ENCODE data around the gene DNPEP.
"Not testable (repeated sequence)": the region's sequence is repeated elsewhere in the genome, so short reads cannot be mapped to it uniquely, and the experiment has no call there.

The DNPEP gene

DNA sequence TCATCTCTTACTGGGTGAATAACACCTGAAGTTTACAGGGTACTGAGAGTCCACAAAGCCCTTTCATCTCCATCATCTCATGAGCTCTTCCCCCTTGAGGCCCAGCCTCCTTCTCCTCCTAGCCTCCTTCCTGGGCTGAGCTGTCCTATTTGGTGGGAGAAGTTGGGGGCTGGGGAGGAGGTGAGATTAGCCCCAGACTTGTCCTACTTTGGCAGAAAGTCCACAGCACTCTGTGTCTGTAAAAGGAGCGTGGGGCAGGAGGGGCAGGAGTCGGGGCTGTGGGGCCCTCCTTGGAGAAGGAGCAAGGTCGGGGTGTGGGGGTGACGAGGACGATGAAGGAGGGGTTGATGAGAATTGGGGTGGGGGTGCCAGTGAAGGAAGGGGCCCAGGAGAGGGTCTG, 20.5 kb upstream of the DNPEP start:
- Histone ChIP-seq H2BK5ac (ENCODE audit: low read depth, low read length, poor library complexity) (no peak overlapping the region), H2BK12ac (ENCODE audit: low read length) (no peak overlapping the region), H3K4me3 (ENCODE audit: low read depth, low read length) (no peak overlapping the region), H4K8ac (ENCODE audit: low read depth, low read length) (no peak overlapping the region), H3K9ac (ENCODE audit: low read length) (no peak overlapping the region), H2BK120ac (ENCODE audit: insufficient read depth, low read length, poor library complexity) (no peak overlapping the region), H3K36me3 (ENCODE audit: control insufficient read depth in 1 of 2, insufficient read depth in 2 of 2, low read length in 2 of 2) (no peaks in the 10 kb centered on the region), H2AK5ac (ENCODE audit: low read length) (no peak overlapping the region), H3K27me3 (ENCODE audit: insufficient read depth, low read length) (no peaks in the 10 kb centered on the region), H3K9me3 (ENCODE audit: insufficient read depth, low read depth, low read length) (peaks cover 2% of the 10 kb centered on the region), H3K4me1 (ENCODE audit: control insufficient read depth in 1 of 2, insufficient read depth in 2 of 2, low read length in 2 of 2) (peaks cover 4 to 10% of the 10 kb centered on the region in 2 experiments), H2AFZ (ENCODE audit: insufficient read depth, low read length, poor library complexity) (no peak overlapping the region), H3K79me2 (ENCODE audit: control insufficient read depth, insufficient read depth, low read length, poor library complexity) (no peaks in the 10 kb centered on the region), H3K27ac (ENCODE audit: low read depth, low read length) (no peak overlapping the region), H3K23ac (ENCODE audit: low read length) (no peak overlapping the region), H3K14ac (ENCODE audit: low read length) (no peak overlapping the region), H4K12ac (ENCODE audit: low read depth, low read length) (no peak overlapping the region), H4K91ac (ENCODE audit: low read depth, low read length) (no peak overlapping the region), H3K4me2 (ENCODE audit: low read length) (no peak overlapping the region), H3K79me1 (ENCODE audit: low read length) (no peaks in the 10 kb centered on the region), H3K18ac (ENCODE audit: low read length) (no peak overlapping the region), H3K4ac (ENCODE audit: low read depth, low read length) (no peak overlapping the region)
- no peak for DNase-seq
- 100% methylated on average over 2 of the region's 5 CpGs for WGBS (ENCODE audit: extremely low coverage, insufficient coverage, insufficient read length)

DNA sequence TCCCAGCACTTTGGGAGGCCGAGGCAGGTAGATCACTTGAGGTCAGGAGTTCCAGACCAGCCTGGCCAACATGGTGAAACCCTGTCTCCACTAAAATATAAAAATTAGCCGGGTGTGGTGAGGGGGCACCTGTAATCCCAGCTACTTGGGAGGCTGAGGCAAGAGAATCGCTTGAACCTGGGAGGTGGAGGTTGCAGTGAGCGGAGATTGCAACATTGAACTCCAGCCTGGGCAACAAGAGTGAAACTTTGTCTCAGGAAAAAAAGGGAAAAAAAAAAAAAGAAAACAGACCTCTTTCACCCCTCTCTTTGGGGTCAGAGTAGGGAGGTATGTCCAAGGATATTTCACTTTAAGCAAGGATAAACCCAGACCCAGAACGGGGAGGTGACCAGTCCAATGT, 19.6 kb upstream of the DNPEP start:
- H3K4me2 ChIP-seq (ENCODE audit: low read length); H3K4ac ChIP-seq (ENCODE audit: low read depth, low read length); H3K79me2 ChIP-seq (ENCODE audit: control insufficient read depth, insufficient read depth, low read length, poor library complexity); H3K18ac ChIP-seq (ENCODE audit: low read length); H3K4me3 ChIP-seq (ENCODE audit: low read depth, low read length); H3K27me3 ChIP-seq (ENCODE audit: insufficient read depth, low read length); H2BK120ac ChIP-seq (ENCODE audit: insufficient read depth, low read length, poor library complexity); H3K27ac ChIP-seq (ENCODE audit: low read depth, low read length); H4K12ac ChIP-seq (ENCODE audit: low read depth, low read length); H3K23ac ChIP-seq (ENCODE audit: low read length); H3K9ac ChIP-seq (ENCODE audit: low read length); H3K14ac ChIP-seq (ENCODE audit: low read length); H3K79me1 ChIP-seq (ENCODE audit: low read length); DNase-seq; H3K36me3 ChIP-seq (ENCODE audit: control insufficient read depth in 1 of 2, insufficient read depth in 2 of 2, low read length in 2 of 2); H2AK5ac ChIP-seq (ENCODE audit: low read length); H2BK12ac ChIP-seq (ENCODE audit: low read length); H2BK5ac ChIP-seq (ENCODE audit: low read depth, low read length, poor library complexity); H4K8ac ChIP-seq (ENCODE audit: low read depth, low read length); H4K91ac ChIP-seq (ENCODE audit: low read depth, low read length); H3K9me3 ChIP-seq (ENCODE audit: insufficient read depth, low read depth, low read length); H2AFZ ChIP-seq (ENCODE audit: insufficient read depth, low read length, poor library complexity): not testable (repeated sequence)
- WGBS (ENCODE audit: extremely low coverage, insufficient coverage, insufficient read length): no CpG with 5 or more reads among the region's 5 CpGs
- peaks cover 4 to 13% of the 10 kb centered on the region in 2 experiments for H3K4me1 ChIP-seq (ENCODE audit: control insufficient read depth in 1 of 2, insufficient read depth in 2 of 2, low read length in 2 of 2)

DNA sequence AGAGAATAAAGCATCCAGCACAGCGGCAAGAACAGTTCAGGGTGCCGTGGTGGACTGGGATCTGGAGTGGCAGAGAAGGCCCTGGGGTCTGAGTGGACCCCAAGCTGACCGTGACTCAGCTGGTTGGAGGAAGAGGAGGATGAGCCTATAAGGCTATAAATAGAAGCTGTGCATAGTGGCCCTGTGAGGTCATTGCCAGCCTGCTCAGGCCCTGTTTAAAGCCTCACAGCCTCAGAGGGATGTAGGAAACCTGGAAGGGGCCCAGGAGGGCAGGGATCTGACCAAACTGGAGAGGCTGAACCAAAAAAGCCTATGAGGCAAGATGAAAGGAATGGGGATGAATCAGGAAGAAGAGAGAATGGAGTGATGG, 19.1 kb upstream of the DNPEP start:
- no peak overlapping the region for H4K91ac ChIP-seq (ENCODE audit: low read depth, low read length)
- WGBS (ENCODE audit: extremely low coverage, insufficient coverage, insufficient read length): no CpG with 5 or more reads among the region's 3 CpGs
- H4K8ac ChIP-seq (ENCODE audit: low read depth, low read length): no peak overlapping the region

DNA sequence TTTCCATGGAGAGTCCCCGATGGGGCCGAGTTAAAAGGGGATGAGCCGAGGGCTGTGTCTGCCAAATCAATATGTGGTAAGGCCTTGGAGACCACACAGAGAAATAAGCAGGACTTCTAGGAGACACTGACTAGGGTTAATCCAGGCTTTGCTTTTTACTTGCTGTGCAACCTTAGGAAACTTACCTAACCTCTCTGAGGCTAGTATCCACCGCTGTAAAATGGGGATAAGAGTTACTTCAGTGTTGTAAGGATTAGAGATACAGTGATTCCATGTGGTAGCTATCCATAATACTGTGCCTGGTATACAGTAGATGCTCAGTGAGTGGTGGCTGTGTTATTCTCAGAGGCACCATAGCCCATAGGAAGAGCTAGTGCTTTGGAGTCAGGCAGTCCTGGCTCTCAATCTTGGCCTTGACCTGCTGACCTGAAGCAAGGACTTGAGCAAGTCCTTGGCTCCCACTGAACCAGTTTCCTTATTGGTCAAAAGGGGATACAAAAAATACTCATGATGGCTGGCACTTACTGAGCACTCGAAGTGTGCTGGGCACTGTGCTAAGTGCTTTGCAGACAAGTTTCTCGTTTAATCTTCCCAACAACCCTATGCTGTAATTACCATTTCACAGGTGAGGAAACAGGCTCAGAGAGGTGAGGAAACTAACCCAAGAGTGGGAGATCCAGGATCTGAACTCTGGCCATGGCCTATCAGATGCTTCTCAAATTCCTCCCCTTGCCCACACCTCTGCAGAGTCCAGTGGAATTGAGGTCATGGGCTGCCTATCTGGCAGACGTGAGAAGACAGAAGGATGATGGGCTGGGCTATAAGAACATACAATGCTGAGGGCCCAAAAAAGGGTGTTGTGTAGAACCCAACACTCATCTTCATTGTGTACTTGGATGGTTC, 18.5 kb upstream of the DNPEP start:
- H3K18ac ChIP-seq (ENCODE audit: low read length): no peak overlapping the region
- H2AK5ac ChIP-seq (ENCODE audit: low read length): no peak overlapping the region
- no peak overlapping the region for H3K4ac ChIP-seq (ENCODE audit: low read depth, low read length)
- peaks cover 4 to 13% of the 10 kb centered on the region in 2 experiments for H3K4me1 ChIP-seq (ENCODE audit: control insufficient read depth in 1 of 2, insufficient read depth in 2 of 2, low read length in 2 of 2)
- WGBS (ENCODE audit: extremely low coverage, insufficient coverage, insufficient read length): no CpG with 5 or more reads among the region's 7 CpGs
- H2BK120ac ChIP-seq (ENCODE audit: insufficient read depth, low read length, poor library complexity): no peak overlapping the region
- no peak overlapping the region for H3K14ac ChIP-seq (ENCODE audit: low read length)
- H3K9me3 ChIP-seq (ENCODE audit: insufficient read depth, low read depth, low read length): peaks cover 2% of the 10 kb centered on the region
- no peak overlapping the region for H3K27ac ChIP-seq (ENCODE audit: low read depth, low read length)
- H3K27me3 ChIP-seq (ENCODE audit: insufficient read depth, low read length): no peaks in the 10 kb centered on the region
- H2BK5ac ChIP-seq (ENCODE audit: low read depth, low read length, poor library complexity): no peak overlapping the region
- no peak overlapping the region for H3K9ac ChIP-seq (ENCODE audit: low read length)
- no peak overlapping the region for H4K8ac ChIP-seq (ENCODE audit: low read depth, low read length)
- H4K91ac ChIP-seq (ENCODE audit: low read depth, low read length): no peak overlapping the region
- no peak overlapping the region for H4K12ac ChIP-seq (ENCODE audit: low read depth, low read length)
- H3K23ac ChIP-seq (ENCODE audit: low read length): no peak overlapping the region
- no peaks in the 10 kb centered on the region for H3K79me2 ChIP-seq (ENCODE audit: control insufficient read depth, insufficient read depth, low read length, poor library complexity)
- H3K4me2 ChIP-seq (ENCODE audit: low read length): no peak overlapping the region
- H3K4me3 ChIP-seq (ENCODE audit: low read depth, low read length): no peak overlapping the region
- H3K36me3 ChIP-seq (ENCODE audit: control insufficient read depth in 1 of 2, insufficient read depth in 2 of 2, low read length in 2 of 2): no peaks in the 10 kb centered on the region
- H3K79me1 ChIP-seq (ENCODE audit: low read length): no peaks in the 10 kb centered on the region
- DNase-seq: no peak
- H2BK12ac ChIP-seq (ENCODE audit: low read length): no peak overlapping the region
- no peak overlapping the region for H2AFZ ChIP-seq (ENCODE audit: insufficient read depth, low read length, poor library complexity)

More for the DNA sequence above, 19.1 kb upstream of the DNPEP start:
- no peak overlapping the region for H3K4ac ChIP-seq (ENCODE audit: low read depth, low read length)
- no peak overlapping the region for H2AK5ac ChIP-seq (ENCODE audit: low read length)
- H2BK120ac ChIP-seq (ENCODE audit: insufficient read depth, low read length, poor library complexity): no peak overlapping the region
- no peaks in the 10 kb centered on the region for H3K79me1 ChIP-seq (ENCODE audit: low read length)
- DNase-seq: no peak
- H2AFZ ChIP-seq (ENCODE audit: insufficient read depth, low read length, poor library complexity): no peak overlapping the region
- H2BK12ac ChIP-seq (ENCODE audit: low read length): no peak overlapping the region
- no peaks in the 10 kb centered on the region for H3K79me2 ChIP-seq (ENCODE audit: control insufficient read depth, insufficient read depth, low read length, poor library complexity)
- H3K9ac ChIP-seq (ENCODE audit: low read length): no peak overlapping the region
- peaks cover 2% of the 10 kb centered on the region for H3K9me3 ChIP-seq (ENCODE audit: insufficient read depth, low read depth, low read length)
- no peaks in the 10 kb centered on the region for H3K36me3 ChIP-seq (ENCODE audit: control insufficient read depth in 1 of 2, insufficient read depth in 2 of 2, low read length in 2 of 2)
- no peak overlapping the region for H3K27ac ChIP-seq (ENCODE audit: low read depth, low read length)
- no peak overlapping the region for H3K14ac ChIP-seq (ENCODE audit: low read length)
- H2BK5ac ChIP-seq (ENCODE audit: low read depth, low read length, poor library complexity): no peak overlapping the region
- no peak overlapping the region for H3K4me3 ChIP-seq (ENCODE audit: low read depth, low read length)
- peaks cover 4 to 13% of the 10 kb centered on the region in 2 experiments for H3K4me1 ChIP-seq (ENCODE audit: control insufficient read depth in 1 of 2, insufficient read depth in 2 of 2, low read length in 2 of 2)
- H3K23ac ChIP-seq (ENCODE audit: low read length): no peak overlapping the region
- no peak overlapping the region for H3K18ac ChIP-seq (ENCODE audit: low read length)
- H3K4me2 ChIP-seq (ENCODE audit: low read length): no peak overlapping the region
- H4K12ac ChIP-seq (ENCODE audit: low read depth, low read length): no peak overlapping the region
- H3K27me3 ChIP-seq (ENCODE audit: insufficient read depth, low read length): no peaks in the 10 kb centered on the region

Data from trophoblast cell (in vitro differentiated cells and primary cell).